HepG2 (cell line): ENCODE measurements around the gene BICDL1. TPM values are rescaled to one million over a fixed set of nuclear protein-coding genes. Genes with fewer than 3 reads are reported as not detected.

Source experiments
- CAMTA2 ChIP-seq: sonication (generic); formaldehyde crosslinking; IDR thresholded peaks from 2 replicates; pipeline ENCODE4 v1.4.0; 2020; ENCODE audit warnings: mild to moderate bottlenecking, missing genetic modification reagents, borderline replicate concordance
- CBX2 ChIP-seq, 2 experiments: fragments of 200-600 bp in 1 of 2; sonication (generic); formaldehyde crosslinking in 1 of 2; IDR thresholded peaks; 2 replicates each; pipeline versions ENCODE4 v1.7.0 to v1.8.1; 2018 to 2022; ENCODE audit warnings: low read depth in 2 of 2, low read length in 1 of 2, mild to moderate bottlenecking in 1 of 2, missing genetic modification reagents in 1 of 2
- HCFC1 ChIP-seq: fragments of 150-350 bp; IDR thresholded peaks from 2 replicates; pipeline ENCODE4 v1.6.1; 2014; ENCODE audit warnings: low read depth, low read length
- HES4 ChIP-seq: sonication (generic); formaldehyde crosslinking; IDR thresholded peaks from 2 replicates; pipeline ENCODE4 v1.9.0; 2021; ENCODE audit warnings: mild to moderate bottlenecking, missing genetic modification reagents, borderline replicate concordance
- KAT2B ChIP-seq: fragments of 150-350 bp; IDR thresholded peaks from 2 replicates; pipeline ENCODE4 v1.6.1; 2014; ENCODE audit warnings: low read depth, low read length, borderline replicate concordance
- MAF1 ChIP-seq: sonication (generic); formaldehyde crosslinking; IDR thresholded peaks from 2 replicates; pipeline ENCODE4 v1.5.0; 2020; ENCODE audit warnings: missing genetic modification reagents, borderline replicate concordance
- MIER2 ChIP-seq: IDR thresholded peaks from 2 replicates; pipeline ENCODE4 v1.6.1; 2016; ENCODE audit warnings: missing biosample characterization, missing genetic modification reagents
- SALL1 ChIP-seq: sonication (generic); formaldehyde crosslinking; IDR thresholded peaks from 2 replicates; pipeline ENCODE4 v1.8.0; 2022; ENCODE audit warnings: mild to moderate bottlenecking, missing genetic modification reagents
- TCF7L2 ChIP-seq: IDR thresholded peaks from 2 replicates; pipeline ENCODE4 v1.6.1; 2011; ENCODE audit warnings: mild to moderate bottlenecking, low read depth, low read length, moderate library complexity
- ZFP41 ChIP-seq: sonication (generic); formaldehyde crosslinking; IDR thresholded peaks from 2 replicates; pipeline ENCODE4 v1.4.0; 2020; ENCODE audit warnings: mild to moderate bottlenecking, missing genetic modification reagents, borderline replicate concordance
- ZFP62 ChIP-seq: sonication (generic); formaldehyde crosslinking; IDR thresholded peaks from 2 replicates; pipeline ENCODE4 v1.4.0; 2020; ENCODE audit warnings: missing genetic modification reagents
- ZNF224 ChIP-seq: sonication (generic); formaldehyde crosslinking; IDR thresholded peaks from 2 replicates; pipeline ENCODE4 v1.5.0; 2020; ENCODE audit warnings: mild to moderate bottlenecking, missing genetic modification reagents
- ZNF230 ChIP-seq: sonication (generic); formaldehyde crosslinking; IDR thresholded peaks from 2 replicates; pipeline ENCODE4 v1.4.0; 2020; ENCODE audit warnings: mild to moderate bottlenecking, missing genetic modification reagents
- ZNF326 ChIP-seq: sonication (generic); formaldehyde crosslinking; IDR thresholded peaks from 2 replicates; pipeline ENCODE4 v1.4.0; 2020; ENCODE audit warnings: missing genetic modification reagents, borderline replicate concordance
- ZNF589 ChIP-seq: sonication (generic); formaldehyde crosslinking; conservative IDR thresholded peaks from 2 replicates; pipeline ENCODE4 v1.8.0; 2022; ENCODE audit warnings: mild to moderate bottlenecking, moderate library complexity, missing genetic modification reagents
- ZNF660 ChIP-seq: sonication (generic); formaldehyde crosslinking; IDR thresholded peaks from 2 replicates; pipeline ENCODE4 v1.5.1; 2020; ENCODE audit warnings: mild to moderate bottlenecking, low read depth, missing genetic modification reagents, borderline replicate concordance
- polyA plus RNA-seq, 8 experiments: library from polyadenylated mRNA; depleted of rRNA in 3 of 8; stranded (reverse) in 7 of 8; unstranded in 1 of 8; fragments of >200 nt; fragmentation: Illumina TruSeq in 4 of 8; extraction: Trizol in 4 of 8; gene quantifications; 2 replicates each; pipeline versions ENCODE4 v1.2.1 to v1.2.3, GENCODE V29; 2011 to 2016; ENCODE audit warnings: low read depth in 4 of 8, missing spikeins in 1 of 8, mixed read lengths in 1 of 8; ENCODE audit not compliant: insufficient read depth in 1 of 8
- total RNA-seq, 5 experiments: library from RNA; depleted of rRNA; stranded (reverse); fragments of >200 nt; fragmentation: Illumina TruSeq; extraction: Trizol; gene quantifications; 2 replicates each; pipeline ENCODE4 v1.2.3, GENCODE V29; 2016; ENCODE audit warnings: low read depth in 1 of 5
- TF ChIP-seq, protein P1 (sequence below): sonication (generic); formaldehyde crosslinking; IDR thresholded peaks from 2 replicates; pipeline ENCODE4 v1.4.0; 2020; ENCODE audit warnings: mild to moderate bottlenecking, missing genetic modification reagents
- TF ChIP-seq, protein P2 (sequence below): sonication (generic); formaldehyde crosslinking; IDR thresholded peaks from 2 replicates; pipeline ENCODE4 v1.4.0; 2020; ENCODE audit warnings: mild to moderate bottlenecking, low read depth, missing genetic modification reagents
- TF ChIP-seq, protein P3 (sequence below): sonication (generic); formaldehyde crosslinking; IDR thresholded peaks from 2 replicates; pipeline ENCODE4 v1.4.0; 2020; ENCODE audit warnings: low read depth, mild to moderate bottlenecking, missing genetic modification reagents
- TF ChIP-seq, protein P4 (sequence below): IDR thresholded peaks from 2 replicates; pipeline ENCODE4 v1.6.1; 2016
- TF ChIP-seq, protein P5 (sequence below): IDR thresholded peaks from 2 replicates; pipeline ENCODE4 v1.6.1; 2012; ENCODE audit warnings: low read depth, low read length, improper control_type of control experiment

BICDL1 gene
- total and polyA plus RNA-seq, 2 of the 13 experiments (the other 11 are each of a cell fraction or from before 2014, with no cell fraction given): 3.6 to 9.7 TPM

DNA sequence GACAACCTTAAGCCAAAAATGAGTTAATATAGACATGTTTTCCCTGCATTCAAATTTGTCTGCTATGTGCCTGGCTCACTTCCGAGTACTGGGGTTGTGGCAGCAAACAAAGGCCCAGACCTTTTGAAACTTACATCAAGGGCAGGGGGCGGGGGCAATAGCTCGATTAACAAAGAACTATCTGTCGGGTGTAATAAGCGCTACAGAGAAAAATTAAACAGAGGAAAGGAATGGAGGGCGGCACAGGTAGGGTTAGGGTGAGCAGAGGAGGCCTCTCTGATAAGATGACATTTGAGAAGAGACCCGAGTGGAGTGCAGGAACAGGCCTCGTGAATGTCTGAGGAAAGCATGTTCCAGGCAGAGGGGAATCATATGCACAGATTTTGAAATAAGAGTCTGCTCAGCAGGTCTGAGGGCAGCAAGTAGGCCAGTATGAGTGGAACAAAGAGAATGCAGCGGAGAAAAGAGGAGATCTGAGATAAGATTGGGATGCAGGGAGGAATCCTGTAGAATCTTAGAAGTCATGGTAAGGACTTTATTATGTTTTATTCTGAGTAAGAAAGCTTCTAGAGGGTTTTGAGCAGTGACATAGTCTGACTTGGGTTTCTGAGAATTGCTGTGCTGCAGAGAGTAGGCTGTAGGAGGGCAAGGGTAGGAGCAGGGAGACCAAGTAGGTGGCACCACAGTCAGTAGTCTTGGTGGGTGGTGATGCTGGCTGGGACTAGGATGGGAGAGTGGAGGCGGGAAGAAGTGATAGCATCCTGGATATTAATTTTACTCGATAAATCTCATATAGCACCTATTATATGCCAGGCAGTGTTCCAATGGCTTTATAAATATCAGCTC lies 52.6 kb downstream of the BICDL1 start (continued):
- TF ChIP-seq, protein P1, sequence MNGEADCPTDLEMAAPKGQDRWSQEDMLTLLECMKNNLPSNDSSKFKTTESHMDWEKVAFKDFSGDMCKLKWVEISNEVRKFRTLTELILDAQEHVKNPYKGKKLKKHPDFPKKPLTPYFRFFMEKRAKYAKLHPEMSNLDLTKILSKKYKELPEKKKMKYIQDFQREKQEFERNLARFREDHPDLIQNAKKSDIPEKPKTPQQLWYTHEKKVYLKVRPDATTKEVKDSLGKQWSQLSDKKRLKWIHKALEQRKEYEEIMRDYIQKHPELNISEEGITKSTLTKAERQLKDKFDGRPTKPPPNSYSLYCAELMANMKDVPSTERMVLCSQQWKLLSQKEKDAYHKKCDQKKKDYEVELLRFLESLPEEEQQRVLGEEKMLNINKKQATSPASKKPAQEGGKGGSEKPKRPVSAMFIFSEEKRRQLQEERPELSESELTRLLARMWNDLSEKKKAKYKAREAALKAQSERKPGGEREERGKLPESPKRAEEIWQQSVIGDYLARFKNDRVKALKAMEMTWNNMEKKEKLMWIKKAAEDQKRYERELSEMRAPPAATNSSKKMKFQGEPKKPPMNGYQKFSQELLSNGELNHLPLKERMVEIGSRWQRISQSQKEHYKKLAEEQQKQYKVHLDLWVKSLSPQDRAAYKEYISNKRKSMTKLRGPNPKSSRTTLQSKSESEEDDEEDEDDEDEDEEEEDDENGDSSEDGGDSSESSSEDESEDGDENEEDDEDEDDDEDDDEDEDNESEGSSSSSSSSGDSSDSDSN (CRISPR knock-in tag): no peak
- no peak for TF ChIP-seq ZNF224
- TF ChIP-seq HCFC1: no peak
- no peak for TF ChIP-seq ZNF660
- TF ChIP-seq, protein P2, sequence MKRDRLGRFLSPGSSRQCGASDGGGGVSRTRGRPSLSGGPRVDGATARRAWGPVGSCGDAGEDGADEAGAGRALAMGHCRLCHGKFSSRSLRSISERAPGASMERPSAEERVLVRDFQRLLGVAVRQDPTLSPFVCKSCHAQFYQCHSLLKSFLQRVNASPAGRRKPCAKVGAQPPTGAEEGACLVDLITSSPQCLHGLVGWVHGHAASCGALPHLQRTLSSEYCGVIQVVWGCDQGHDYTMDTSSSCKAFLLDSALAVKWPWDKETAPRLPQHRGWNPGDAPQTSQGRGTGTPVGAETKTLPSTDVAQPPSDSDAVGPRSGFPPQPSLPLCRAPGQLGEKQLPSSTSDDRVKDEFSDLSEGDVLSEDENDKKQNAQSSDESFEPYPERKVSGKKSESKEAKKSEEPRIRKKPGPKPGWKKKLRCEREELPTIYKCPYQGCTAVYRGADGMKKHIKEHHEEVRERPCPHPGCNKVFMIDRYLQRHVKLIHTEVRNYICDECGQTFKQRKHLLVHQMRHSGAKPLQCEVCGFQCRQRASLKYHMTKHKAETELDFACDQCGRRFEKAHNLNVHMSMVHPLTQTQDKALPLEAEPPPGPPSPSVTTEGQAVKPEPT (CRISPR knock-in tag): no peak
- peak; percentile 53; the same call in 1 of the 2 replicates for TF ChIP-seq MIER2 (CRISPR knock-in tag)
- TF ChIP-seq, protein P3, sequence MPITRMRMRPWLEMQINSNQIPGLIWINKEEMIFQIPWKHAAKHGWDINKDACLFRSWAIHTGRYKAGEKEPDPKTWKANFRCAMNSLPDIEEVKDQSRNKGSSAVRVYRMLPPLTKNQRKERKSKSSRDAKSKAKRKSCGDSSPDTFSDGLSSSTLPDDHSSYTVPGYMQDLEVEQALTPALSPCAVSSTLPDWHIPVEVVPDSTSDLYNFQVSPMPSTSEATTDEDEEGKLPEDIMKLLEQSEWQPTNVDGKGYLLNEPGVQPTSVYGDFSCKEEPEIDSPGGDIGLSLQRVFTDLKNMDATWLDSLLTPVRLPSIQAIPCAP (CRISPR knock-in tag): no peak
- TF ChIP-seq ZFP62 (CRISPR knock-in tag): no peak
- TF ChIP-seq, protein P4, sequence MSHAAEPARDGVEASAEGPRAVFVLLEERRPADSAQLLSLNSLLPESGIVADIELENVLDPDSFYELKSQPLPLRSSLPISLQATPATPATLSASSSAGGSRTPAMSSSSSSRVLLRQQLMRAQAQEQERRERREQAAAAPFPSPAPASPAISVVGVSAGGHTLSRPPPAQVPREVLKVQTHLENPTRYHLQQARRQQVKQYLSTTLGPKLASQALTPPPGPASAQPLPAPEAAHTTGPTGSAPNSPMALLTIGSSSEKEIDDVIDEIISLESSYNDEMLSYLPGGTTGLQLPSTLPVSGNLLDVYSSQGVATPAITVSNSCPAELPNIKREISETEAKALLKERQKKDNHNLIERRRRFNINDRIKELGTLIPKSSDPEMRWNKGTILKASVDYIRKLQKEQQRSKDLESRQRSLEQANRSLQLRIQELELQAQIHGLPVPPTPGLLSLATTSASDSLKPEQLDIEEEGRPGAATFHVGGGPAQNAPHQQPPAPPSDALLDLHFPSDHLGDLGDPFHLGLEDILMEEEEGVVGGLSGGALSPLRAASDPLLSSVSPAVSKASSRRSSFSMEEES (CRISPR knock-in tag): 0 out of 2 replicates have a peak, but pooled peaks have one; percentile 24
- no peak for TF ChIP-seq ZNF326 (CRISPR knock-in tag)
- TF ChIP-seq MAF1: no peak
- TF ChIP-seq TCF7L2: no peak
- TF ChIP-seq, protein P5, sequence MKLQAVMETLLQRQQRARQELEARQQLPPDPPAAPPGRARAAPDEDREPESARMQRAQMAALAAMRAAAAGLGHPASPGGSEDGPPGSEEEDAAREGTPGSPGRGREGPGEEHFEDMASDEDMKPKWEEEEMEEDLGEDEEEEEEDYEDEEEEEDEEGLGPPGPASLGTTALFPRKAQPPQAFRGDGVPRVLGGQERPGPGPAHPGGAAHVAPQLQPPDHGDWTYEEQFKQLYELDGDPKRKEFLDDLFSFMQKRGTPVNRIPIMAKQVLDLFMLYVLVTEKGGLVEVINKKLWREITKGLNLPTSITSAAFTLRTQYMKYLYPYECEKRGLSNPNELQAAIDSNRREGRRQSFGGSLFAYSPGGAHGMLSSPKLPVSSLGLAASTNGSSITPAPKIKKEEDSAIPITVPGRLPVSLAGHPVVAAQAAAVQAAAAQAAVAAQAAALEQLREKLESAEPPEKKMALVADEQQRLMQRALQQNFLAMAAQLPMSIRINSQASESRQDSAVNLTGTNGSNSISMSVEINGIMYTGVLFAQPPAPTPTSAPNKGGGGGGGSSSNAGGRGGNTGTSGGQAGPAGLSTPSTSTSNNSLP: peak; percentile 71; the same call in 1 of the 2 replicates
- TF ChIP-seq ZFP41 (CRISPR knock-in tag): no peak
- TF ChIP-seq CAMTA2 (CRISPR knock-in tag): no peak
- TF ChIP-seq ZNF230 (CRISPR knock-in tag): no peak
- no peak for TF ChIP-seq CBX2 (IDR thresholded peaks at IDR 0.05; ENCODE audit: low read depth, low read length)
- no peak for TF ChIP-seq CBX2 (CRISPR knock-in tag; IDR thresholded peaks at IDR 0.05; ENCODE audit: low read depth)
- no peak for TF ChIP-seq ZNF589
- TF ChIP-seq SALL1 (CRISPR knock-in tag): peak; percentile 40
- no peak for TF ChIP-seq HES4
- TF ChIP-seq KAT2B: no peak
